HepG2 (cell line): Measurements from ENCODE around the gene SMURF2. TPM values are rescaled to one million over a fixed set of nuclear protein-coding genes. Genes with fewer than 3 reads are reported as not detected.
A peak's percentile ranks its signal among the peaks of the same experiment; 100 is the strongest.

Source experiments
- AGO1 ChIP-seq: fragments of 200-400 bp; formaldehyde crosslinking; IDR thresholded peaks from 2 replicates; pipeline ENCODE4 v1.6.1; 2017; ENCODE audit warnings: mild to moderate bottlenecking, low read depth, low read length, moderate library complexity; ENCODE audit not compliant: poor library complexity, severe bottlenecking
- ATF7 ChIP-seq, 2 experiments: fragments of 450-650 bp in 1 of 2; sonication (generic) in 1 of 2; formaldehyde crosslinking in 1 of 2; IDR thresholded peaks; 2 replicates each; pipeline versions ENCODE4 v1.4.0 to v1.6.1; 2016 to 2020; ENCODE audit warnings: antibody characterized with exemption in 1 of 2, mild to moderate bottlenecking in 1 of 2, missing genetic modification reagents in 1 of 2
- BCL3 ChIP-seq: sonication (generic); formaldehyde crosslinking; IDR thresholded peaks from 2 replicates; pipeline ENCODE4 v1.5.1; 2020; ENCODE audit warnings: mild to moderate bottlenecking, missing genetic modification reagents, moderate library complexity
- CBX5 ChIP-seq: sonication (generic); formaldehyde crosslinking; IDR thresholded peaks from 2 replicates; pipeline ENCODE4 v1.4.0; 2020; ENCODE audit warnings: missing genetic modification reagents, borderline replicate concordance
- CC2D1A ChIP-seq: sonication (generic); formaldehyde crosslinking; IDR thresholded peaks from 2 replicates; pipeline ENCODE4 v1.8.1; 2023; ENCODE audit warnings: mild to moderate bottlenecking, missing genetic modification reagents
- CHD2 ChIP-seq: IDR thresholded peaks from 2 replicates; pipeline ENCODE4 v1.6.1; 2011; ENCODE audit warnings: low read depth, low read length, improper control_type of control experiment
- ETV6 ChIP-seq: sonication (generic); formaldehyde crosslinking; conservative IDR thresholded peaks from 2 replicates; pipeline ENCODE4 v1.4.0; 2020; ENCODE audit warnings: missing genetic modification reagents
- HHEX ChIP-seq: IDR thresholded peaks from 2 replicates; pipeline ENCODE4 v1.6.1; 2016; ENCODE audit warnings: control low read depth
- HOXD1 ChIP-seq: sonication (generic); formaldehyde crosslinking; IDR thresholded peaks from 2 replicates; pipeline ENCODE4 v1.5.0; 2020; ENCODE audit warnings: missing genetic modification reagents
- NFE2L2 ChIP-seq: fragments of 150-350 bp; IDR thresholded peaks from 2 replicates; pipeline ENCODE4 v1.6.1; 2014; ENCODE audit warnings: low read length
- NFKB2 ChIP-seq: sonication (generic); formaldehyde crosslinking; IDR thresholded peaks from 2 replicates; pipeline ENCODE4 v1.4.0; 2020; ENCODE audit warnings: missing genetic modification reagents, borderline replicate concordance
- NR3C1 ChIP-seq: sonication (generic); formaldehyde crosslinking; IDR thresholded peaks from 2 replicates; pipeline ENCODE4 v1.4.0; 2020; ENCODE audit warnings: missing genetic modification reagents
- RFX3 ChIP-seq: IDR thresholded peaks from 2 replicates; pipeline ENCODE4 v1.6.1; 2016; ENCODE audit warnings: missing biosample characterization, missing genetic modification reagents
- SALL2 ChIP-seq: sonication (generic); formaldehyde crosslinking; IDR thresholded peaks from 2 replicates; pipeline ENCODE4 v1.8.1; 2023; ENCODE audit warnings: mild to moderate bottlenecking, missing genetic modification reagents, inconsistent platforms
- STAG1 ChIP-seq: sonication (generic); formaldehyde crosslinking; IDR thresholded peaks from 2 replicates; pipeline ENCODE4 v1.4.0; 2020; ENCODE audit warnings: missing genetic modification reagents
- ZBTB10 ChIP-seq: sonication (generic); formaldehyde crosslinking; IDR thresholded peaks from 2 replicates; pipeline ENCODE4 v1.4.0; 2020; ENCODE audit warnings: missing genetic modification reagents, borderline replicate concordance
- ZBTB42 ChIP-seq: sonication (generic); formaldehyde crosslinking; IDR thresholded peaks from 2 replicates; pipeline ENCODE4 v1.5.0; 2020; ENCODE audit warnings: mild to moderate bottlenecking, missing genetic modification reagents
- ZNF230 ChIP-seq: sonication (generic); formaldehyde crosslinking; IDR thresholded peaks from 2 replicates; pipeline ENCODE4 v1.4.0; 2020; ENCODE audit warnings: mild to moderate bottlenecking, missing genetic modification reagents
- ZNF775 ChIP-seq: sonication (generic); formaldehyde crosslinking; IDR thresholded peaks from 2 replicates; pipeline ENCODE4 v1.4.0; 2020; ENCODE audit warnings: missing genetic modification reagents, mild to moderate bottlenecking, moderate library complexity, borderline replicate concordance
- ZNF781 ChIP-seq: sonication (generic); formaldehyde crosslinking; IDR thresholded peaks from 2 replicates; pipeline ENCODE4 v1.5.1; 2020; ENCODE audit warnings: borderline replicate concordance, mild to moderate bottlenecking, missing genetic modification reagents; ENCODE audit errors: not compliant biosample characterization
- ZNF83 ChIP-seq: sonication (generic); formaldehyde crosslinking; IDR thresholded peaks from 2 replicates; pipeline ENCODE4 v1.4.0; 2020; ENCODE audit warnings: missing genetic modification reagents, mild to moderate bottlenecking, borderline replicate concordance
- polyA plus RNA-seq, 8 experiments: library from polyadenylated mRNA; depleted of rRNA in 3 of 8; stranded (reverse) in 7 of 8; unstranded in 1 of 8; fragments of >200 nt; fragmentation: Illumina TruSeq in 4 of 8; extraction: Trizol in 4 of 8; gene quantifications; 2 replicates each; pipeline versions ENCODE4 v1.2.1 to v1.2.3, GENCODE V29; 2011 to 2016; ENCODE audit warnings: low read depth in 4 of 8, missing spikeins in 1 of 8, mixed read lengths in 1 of 8; ENCODE audit not compliant: insufficient read depth in 1 of 8
- total RNA-seq, 5 experiments: library from RNA; depleted of rRNA; stranded (reverse); fragments of >200 nt; fragmentation: Illumina TruSeq; extraction: Trizol; gene quantifications; 2 replicates each; pipeline ENCODE4 v1.2.3, GENCODE V29; 2016; ENCODE audit warnings: low read depth in 1 of 5
- TF ChIP-seq, protein P1 (sequence below): IDR thresholded peaks from 2 replicates; pipeline ENCODE4 v1.6.1; 2016; ENCODE audit warnings: missing compliant biosample characterization, missing genetic modification reagents, borderline replicate concordance

Gene SMURF2
- total and polyA plus RNA-seq, 2 of the 13 experiments (the other 11 are each of a cell fraction or from before 2014, with no cell fraction given) = 14.9 to 24.3 TPM

DNA sequence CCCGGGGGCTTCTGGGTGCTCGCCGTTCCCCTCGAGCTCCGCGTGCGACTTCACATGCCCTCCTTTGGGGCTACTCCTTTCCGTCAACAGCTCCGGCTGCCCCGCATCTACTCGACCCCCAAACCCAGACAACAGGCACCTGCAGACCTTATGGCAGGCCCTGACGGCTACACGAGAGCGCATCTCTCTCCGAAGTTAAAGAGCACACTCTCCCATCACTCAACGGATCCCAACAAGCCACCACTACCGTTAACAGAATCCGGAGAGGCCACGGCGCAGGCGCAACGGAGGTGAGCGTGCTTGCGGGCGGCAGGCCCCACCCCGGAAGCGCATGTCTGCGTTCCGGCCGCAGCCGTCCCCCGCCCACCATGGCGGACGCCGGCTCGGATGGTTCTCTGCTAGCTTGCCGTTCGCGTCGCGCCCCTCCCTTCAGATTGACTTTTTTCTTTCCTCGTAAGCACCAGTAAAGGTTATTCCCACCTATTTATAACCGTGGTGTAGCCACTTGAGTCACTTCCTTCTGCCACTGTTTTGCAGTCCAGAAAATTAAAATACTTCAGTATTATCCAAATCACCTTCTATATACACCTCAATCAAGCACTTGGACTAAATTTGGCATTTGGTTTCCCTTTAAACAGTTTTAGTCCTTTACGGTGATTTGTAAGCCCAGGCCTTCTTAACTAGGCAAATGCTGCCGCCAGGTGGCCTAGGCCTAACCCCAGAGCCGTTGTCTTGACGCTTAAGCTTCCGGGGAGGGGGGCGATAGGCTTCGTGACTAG lies 165.1 kb downstream of the SMURF2 start, which contains the start of gene POLG2 (continued):
- no peak for TF ChIP-seq ZBTB10
- no peak for TF ChIP-seq HOXD1 (CRISPR knock-in tag)
- peak; percentile 55; the same call in 1 of the 2 replicates for TF ChIP-seq CBX5 (CRISPR knock-in tag)
- no peak for TF ChIP-seq ATF7 (IDR thresholded peaks at IDR 0.05)
- TF ChIP-seq ATF7 (CRISPR knock-in tag; IDR thresholded peaks at IDR 0.05) = peak; percentile 88
- peak; percentile 92 for TF ChIP-seq ZNF781 (CRISPR knock-in tag)
- peak; percentile 79 for TF ChIP-seq CHD2
- TF ChIP-seq AGO1 = peak; percentile 100
- TF ChIP-seq NFKB2 = peak; percentile 83; the same call in 1 of the 2 replicates
- TF ChIP-seq HHEX (CRISPR knock-in tag) = no peak; the same call in 1 of the 2 replicates
- 0 out of 2 replicates have a peak, but pooled peaks have one; percentile 71 for TF ChIP-seq ZBTB42 (CRISPR knock-in tag)
- TF ChIP-seq CC2D1A (CRISPR knock-in tag) = peak; percentile 84; the same call in 1 of the 2 replicates
- TF ChIP-seq ZNF775 = no peak
- TF ChIP-seq STAG1 = peak; percentile 43
- no peak; the same call in none of the 2 replicates for TF ChIP-seq BCL3
- TF ChIP-seq ETV6 (CRISPR knock-in tag) = no peak; the same call in 1 of the 2 replicates
- TF ChIP-seq, protein P1, sequence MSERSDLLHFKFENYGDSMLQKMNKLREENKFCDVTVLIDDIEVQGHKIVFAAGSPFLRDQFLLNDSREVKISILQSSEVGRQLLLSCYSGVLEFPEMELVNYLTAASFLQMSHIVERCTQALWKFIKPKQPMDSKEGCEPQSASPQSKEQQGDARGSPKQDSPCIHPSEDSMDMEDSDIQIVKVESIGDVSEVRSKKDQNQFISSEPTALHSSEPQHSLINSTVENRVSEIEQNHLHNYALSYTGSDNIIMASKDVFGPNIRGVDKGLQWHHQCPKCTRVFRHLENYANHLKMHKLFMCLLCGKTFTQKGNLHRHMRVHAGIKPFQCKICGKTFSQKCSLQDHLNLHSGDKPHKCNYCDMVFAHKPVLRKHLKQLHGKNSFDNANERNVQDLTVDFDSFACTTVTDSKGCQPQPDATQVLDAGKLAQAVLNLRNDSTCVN = peak; percentile 72; the same call in 1 of the 2 replicates
- TF ChIP-seq ZNF230 (CRISPR knock-in tag) = peak; percentile 90
- 0 out of 2 replicates have a peak, but pooled peaks have one; percentile 13 for TF ChIP-seq NFE2L2
- peak; percentile 97; the same call in 1 of the 2 replicates for TF ChIP-seq ZNF83 (CRISPR knock-in tag)
- no peak for TF ChIP-seq RFX3 (CRISPR knock-in tag)
- TF ChIP-seq SALL2 = peak; percentile 68; the same call in 1 of the 2 replicates
- no peak for TF ChIP-seq NR3C1 (CRISPR knock-in tag)
